Mesenchymal stem cell (in vitro differentiated cells and primary cell): ENCODE data around the gene WDFY2.

Experiments used
- DNase-seq: peaks from one replicate; pipeline ENCODE4 v3.0.0-alpha.2; 2013
- H2AFZ ChIP-seq: one replicate; pipeline ENCODE4 v1.6.1; 2013; ENCODE audit warnings: low read depth, mild to moderate bottlenecking, control low read depth, inconsistent platforms, low read length, moderate library complexity
- H2AK5ac ChIP-seq: 2 replicates; pipeline ENCODE4 v1.6.1; 2013; ENCODE audit warnings: low read length, moderate library complexity, mild to moderate bottlenecking, inconsistent platforms; ENCODE audit not compliant: severe bottlenecking
- H2BK120ac ChIP-seq: one replicate; pipeline ENCODE4 v1.6.1; 2013; ENCODE audit warnings: low read depth, mild to moderate bottlenecking, inconsistent platforms, low read length, moderate library complexity
- H2BK12ac ChIP-seq, 2 experiments: one replicate each; pipeline ENCODE4 v1.6.1; 2013; ENCODE audit warnings: inconsistent platforms in 2 of 2, low read length in 2 of 2, mild to moderate bottlenecking in 2 of 2, moderate library complexity in 2 of 2, control low read depth in 1 of 2
- H2BK15ac ChIP-seq: one replicate; pipeline ENCODE4 v1.6.1; 2013; ENCODE audit warnings: mild to moderate bottlenecking, low read depth, inconsistent platforms; ENCODE audit not compliant: poor library complexity, severe bottlenecking
- H2BK5ac ChIP-seq: 2 replicates; pipeline ENCODE4 v1.6.1; 2013; ENCODE audit warnings: low read depth, mild to moderate bottlenecking, low read length, control low read depth, inconsistent platforms; ENCODE audit not compliant: poor library complexity, severe bottlenecking
- H3K14ac ChIP-seq, 2 experiments: one replicate each; pipeline ENCODE4 v1.6.1; 2013; ENCODE audit warnings: inconsistent platforms in 2 of 2, low read length in 2 of 2, control low read depth in 1 of 2, mild to moderate bottlenecking in 1 of 2, moderate library complexity in 1 of 2
- H3K18ac ChIP-seq, 2 experiments: one replicate each; pipeline ENCODE4 v1.6.1; 2013; ENCODE audit warnings: inconsistent platforms in 2 of 2, low read length in 2 of 2, control low read depth in 1 of 2, low read depth in 1 of 2, mild to moderate bottlenecking in 1 of 2
- H3K23ac ChIP-seq, 2 experiments: one replicate each; pipeline ENCODE4 v1.6.1; 2013; ENCODE audit warnings: inconsistent platforms in 2 of 2, low read length in 2 of 2, mild to moderate bottlenecking in 2 of 2, moderate library complexity in 2 of 2, control low read depth in 1 of 2
- H3K27ac ChIP-seq: 2 replicates; pipeline ENCODE4 v1.5.1; 2013; ENCODE audit warnings: mild to moderate bottlenecking, moderate library complexity, low read length, control low read depth, inconsistent platforms; ENCODE audit not compliant: poor library complexity, severe bottlenecking
- H3K27me3 ChIP-seq, 2 experiments: 2 replicates each; pipeline versions ENCODE4 v1.6.1 to v1.7.0; 2013; ENCODE audit warnings: low read length in 2 of 2, mild to moderate bottlenecking in 2 of 2, moderate library complexity in 2 of 2, control low read depth in 1 of 2, inconsistent platforms in 1 of 2; ENCODE audit not compliant: control insufficient read depth in 1 of 2, insufficient read depth in 1 of 2
- H3K36me3 ChIP-seq, 2 experiments: 2 replicates each; pipeline versions ENCODE4 v1.6.1 to v1.7.0; 2013; ENCODE audit warnings: low read length in 2 of 2, control low read depth in 1 of 2, inconsistent platforms in 1 of 2, low read depth in 1 of 2, mild to moderate bottlenecking in 1 of 2; ENCODE audit not compliant: insufficient read depth in 2 of 2, control insufficient read depth in 1 of 2
- H3K4ac ChIP-seq, 2 experiments: one replicate each; pipeline ENCODE4 v1.6.1; 2013; ENCODE audit warnings: inconsistent platforms in 2 of 2, low read length in 2 of 2, mild to moderate bottlenecking in 2 of 2, moderate library complexity in 2 of 2, control low read depth in 1 of 2, low read depth in 1 of 2
- H3K4me1 ChIP-seq: 2 replicates; pipeline ENCODE4 v1.6.1; 2013; ENCODE audit warnings: low read depth, low read length, control low read depth; ENCODE audit not compliant: control insufficient read depth, insufficient read depth
- H3K4me2 ChIP-seq: 2 replicates; pipeline ENCODE4 v1.6.1; 2013; ENCODE audit warnings: low read length, mild to moderate bottlenecking, inconsistent platforms; ENCODE audit not compliant: poor library complexity, severe bottlenecking
- H3K4me3 ChIP-seq, 2 experiments: 2 replicates each; pipeline versions ENCODE4 v1.5.1 to v1.7.0; 2013; ENCODE audit warnings: low read length in 2 of 2, mild to moderate bottlenecking in 2 of 2, control low read depth in 1 of 2, low read depth in 1 of 2; ENCODE audit not compliant: insufficient read depth in 1 of 2
- H3K79me1 ChIP-seq: replicated peaks from 2 replicates; pipeline ENCODE4 v1.6.1; 2013; ENCODE audit warnings: mild to moderate bottlenecking, control low read depth, low read length, inconsistent platforms; ENCODE audit not compliant: poor library complexity, severe bottlenecking
- H3K9ac ChIP-seq: 2 replicates; pipeline ENCODE4 v1.7.0; 2013; ENCODE audit warnings: mild to moderate bottlenecking, low read length, moderate library complexity
- H3K9me3 ChIP-seq: 2 replicates; pipeline ENCODE4 v1.7.0; 2013; ENCODE audit warnings: mild to moderate bottlenecking, low read length; ENCODE audit not compliant: control insufficient read depth
- H4K8ac ChIP-seq: one replicate; pipeline ENCODE4 v1.6.1; 2013; ENCODE audit warnings: inconsistent platforms, mild to moderate bottlenecking, low read length, moderate library complexity
- H4K91ac ChIP-seq: one replicate; pipeline ENCODE4 v1.6.1; 2013; ENCODE audit warnings: mild to moderate bottlenecking, low read length, inconsistent platforms
- WGBS: methylation state at CpG from one replicate; pipeline ENCODE4 v1.1.7; 2013; ENCODE audit warnings: mixed read lengths; 5-methylcytosine and 5-hydroxymethylcytosine counted together

Gene WDFY2

GRCh38 chr13:51804295-51805172 lies 220.3 kb downstream of the WDFY2 start:
- Histone ChIP-seq H3K23ac (no peak overlapping the region), H3K4me2 (peak overlapping the region; percentile 60), H2BK12ac (no peak overlapping the region), H3K4ac (peak overlapping the region in 1 of 2 experiments; percentile 89), H3K9ac (peak overlapping the region; percentile 94), H3K4me3 (peak overlapping the region; percentile 87 to 94), H3K79me1 (peaks cover 9% of the 10 kb centered on the region), H3K14ac (no peak overlapping the region), H2AK5ac (peak overlapping the region; percentile 4), H4K91ac (peak overlapping the region; percentile 70), H3K27me3 (peaks cover 0 to 4% of the 10 kb centered on the region in 2 experiments), H2AFZ (peak overlapping the region; percentile 60), H3K18ac (peak overlapping the region; percentile 75 to 96), H3K9me3 (no peaks in the 10 kb centered on the region), H4K8ac (peak overlapping the region; percentile 94), H2BK15ac (peak overlapping the region; percentile 92), H3K4me1 (peaks cover 16% of the 10 kb centered on the region), H2BK120ac (no peak overlapping the region), H2BK5ac (no peak overlapping the region), H3K36me3 (no peaks in the 10 kb centered on the region), H3K27ac (no peak overlapping the region)
- no peak for DNase-seq
- WGBS: 28% methylated on average over 31 of the region's 31 CpGs

- no peak overlapping the region for H2BK120ac ChIP-seq
- H3K36me3 ChIP-seq: no peaks in the 10 kb centered on the region
- no peak overlapping the region for H3K9ac ChIP-seq
- no peak overlapping the region for H2BK5ac ChIP-seq
- no peak overlapping the region for H4K91ac ChIP-seq
- no peak for DNase-seq
- H4K8ac ChIP-seq: no peak overlapping the region
- no peak overlapping the region for H3K4me3 ChIP-seq
- peaks cover 16% of the 10 kb centered on the region for H3K4me1 ChIP-seq
- H3K4ac ChIP-seq: no peak overlapping the region
- H3K9me3 ChIP-seq: no peaks in the 10 kb centered on the region
- no peak overlapping the region for H2AFZ ChIP-seq
- no peak overlapping the region for H2BK12ac ChIP-seq
- H3K23ac ChIP-seq: no peak overlapping the region
- no peak overlapping the region for H3K27ac ChIP-seq
- H3K18ac ChIP-seq: no peak overlapping the region
- no peak overlapping the region for H2BK15ac ChIP-seq
- no peak overlapping the region for H3K4me2 ChIP-seq
- 99% methylated on average over 2 of the region's 4 CpGs for WGBS
- no peak overlapping the region for H2AK5ac ChIP-seq
- no peak overlapping the region for H3K14ac ChIP-seq
- no peaks in the 10 kb centered on the region for H3K27me3 ChIP-seq
- H3K79me1 ChIP-seq: peaks cover 9% of the 10 kb centered on the region
These were observed 221.1 kb downstream of the WDFY2 start for GRCh38 chr13:51805313-51805712.

- no peak overlapping the region for H3K4ac ChIP-seq
- no peak overlapping the region for H2AFZ ChIP-seq
- H3K9ac ChIP-seq: no peak overlapping the region
- no peak overlapping the region for H2BK12ac ChIP-seq
- H3K4me2 ChIP-seq: no peak overlapping the region
- no peak overlapping the region for H3K14ac ChIP-seq
- H4K8ac ChIP-seq: no peak overlapping the region
- no peak overlapping the region for H3K18ac ChIP-seq
- H2BK15ac ChIP-seq: no peak overlapping the region
- no peak overlapping the region for H2BK5ac ChIP-seq
- peaks cover 16% of the 10 kb centered on the region for H3K4me1 ChIP-seq
- H2BK120ac ChIP-seq: no peak overlapping the region
- H3K36me3 ChIP-seq: no peaks in the 10 kb centered on the region
- no peak overlapping the region for H2AK5ac ChIP-seq
- 100% methylated on average over 1 of the region's 2 CpGs for WGBS
- DNase-seq: no peak
- no peak overlapping the region for H3K23ac ChIP-seq
- no peaks in the 10 kb centered on the region for H3K9me3 ChIP-seq
- H3K4me3 ChIP-seq: no peak overlapping the region
- no peak overlapping the region for H4K91ac ChIP-seq
- H3K79me1 ChIP-seq: peaks cover 9% of the 10 kb centered on the region
- H3K27ac ChIP-seq: no peak overlapping the region
- no peaks in the 10 kb centered on the region for H3K27me3 ChIP-seq
These were observed 221.7 kb downstream of the WDFY2 start for GRCh38 chr13:51805925-51806324.

GRCh38 chr13:51806566-51806965 lies 222.3 kb downstream of the WDFY2 start:
- Histone ChIP-seq H3K27me3 (no peaks in the 10 kb centered on the region), H3K36me3 (no peaks in the 10 kb centered on the region), H3K23ac (no peak overlapping the region), H2BK12ac (no peak overlapping the region), H3K9ac (no peak overlapping the region), H3K79me1 (peaks cover 8% of the 10 kb centered on the region), H3K4ac (no peak overlapping the region), H3K4me1 (peaks cover 18% of the 10 kb centered on the region), H2BK15ac (no peak overlapping the region), H4K8ac (no peak overlapping the region), H3K27ac (no peak overlapping the region), H3K4me2 (no peak overlapping the region), H3K9me3 (no peaks in the 10 kb centered on the region), H2AK5ac (no peak overlapping the region), H3K4me3 (no peak overlapping the region), H3K18ac (no peak overlapping the region), H2AFZ (no peak overlapping the region), H4K91ac (no peak overlapping the region), H2BK120ac (no peak overlapping the region), H2BK5ac (no peak overlapping the region), H3K14ac (no peak overlapping the region)
- DNase-seq: peak; percentile 50
- 93% methylated on average over 2 of the region's 2 CpGs for WGBS
